Measurements from ENCODE around the gene PDC. TPM values are rescaled to one million over a fixed set of nuclear protein-coding genes. Genes with fewer than 3 reads are reported as not detected.
"Not testable (repeated sequence)": the region's sequence is repeated elsewhere in the genome, so short reads cannot be mapped to it uniquely, and the experiment has no call there.

PDC gene
- total RNA-seq, 1 experiment from 2014 or later = not detected

GRCh38 chr1:186421446-186421845, 39.5 kb downstream of the PDC start:
- no peak for DNase-seq (ENCODE audit: low read depth, low spot score)
- in situ Hi-C loops (cut with HindIII; ENCODE audit: low pct_unique_long_range_greater_than_20kb, low sequenced_read_pairs) = no loop called here

GRCh38 chr1:186420923-186421322, 40.0 kb downstream of the PDC start:
- DNase-seq (ENCODE audit: low read depth, low spot score) = no peak
- in situ Hi-C loops (cut with HindIII; ENCODE audit: low pct_unique_long_range_greater_than_20kb, low sequenced_read_pairs) = no loop called here

- in situ Hi-C loops (cut with HindIII; ENCODE audit: low pct_unique_long_range_greater_than_20kb, low sequenced_read_pairs) = no loop called here
- DNase-seq (ENCODE audit: low read depth, low spot score) = no peak
Measured at GRCh38 chr1:186420311-186420710, 40.6 kb downstream of the PDC start.

- no peak for DNase-seq (ENCODE audit: low read depth, low spot score)
- in situ Hi-C loops (cut with HindIII; ENCODE audit: low pct_unique_long_range_greater_than_20kb, low sequenced_read_pairs) = no loop called here
Measured at GRCh38 chr1:186418503-186418902, 42.4 kb downstream of the PDC start.

- in situ Hi-C loops (cut with HindIII; ENCODE audit: low pct_unique_long_range_greater_than_20kb, low sequenced_read_pairs) = no loop called here
- no peak for DNase-seq (ENCODE audit: low read depth, low spot score)
Measured at GRCh38 chr1:186413319-186413718, 47.6 kb downstream of the PDC start.

- in situ Hi-C loops (cut with HindIII; ENCODE audit: low pct_unique_long_range_greater_than_20kb, low sequenced_read_pairs) = loop anchor here (10.0 kb wide), 1 partner anchor 196 kb away; no protein-coding TSS in a partner anchor
- no peak for DNase-seq (ENCODE audit: low read depth, low spot score)
Measured at GRCh38 chr1:186409091-186409490, 51.8 kb downstream of the PDC start.

GRCh38 chr1:186404454-186405051, 56.4 kb downstream of the PDC start:
- peak; percentile 80 for DNase-seq (ENCODE audit: low read depth, low spot score)
- in situ Hi-C loops (cut with HindIII; ENCODE audit: low pct_unique_long_range_greater_than_20kb, low sequenced_read_pairs) = loop anchor here (10.0 kb wide), 1 partner anchor 200 kb away; no protein-coding TSS in a partner anchor

- in situ Hi-C loops (cut with HindIII; ENCODE audit: low pct_unique_long_range_greater_than_20kb, low sequenced_read_pairs) = loop anchor here (10.0 kb wide), 1 partner anchor 201 kb away; no protein-coding TSS in a partner anchor
- no peak for DNase-seq (ENCODE audit: low read depth, low spot score)
Measured at GRCh38 chr1:186403632-186404031, 57.3 kb downstream of the PDC start.

GRCh38 chr1:186401446-186401845, 59.5 kb downstream of the PDC start:
- in situ Hi-C loops (cut with HindIII; ENCODE audit: low pct_unique_long_range_greater_than_20kb, low sequenced_read_pairs) = loop anchor here (10.0 kb wide), 1 partner anchor 203 kb away; no protein-coding TSS in a partner anchor
- DNase-seq (ENCODE audit: low read depth, low spot score) = not testable (repeated sequence)

Other genes with a start within 250 kb of the PDC start
- 0.03 and 0.24 TPM in 2 replicates for gene PRG4, start 164.8 kb downstream of the PDC start, total RNA-seq (2014; rRNA removed; shearing (Covaris generic))
- 60.7 and 64.3 TPM in 2 replicates for gene TPR, start 85.9 kb downstream of the PDC start, total RNA-seq (2014; rRNA removed; shearing (Covaris generic))
- gene ODR4, start 85.3 kb downstream of the PDC start, total RNA-seq (2014; rRNA removed; shearing (Covaris generic)) = 27.0 and 32.3 TPM in 2 replicates
- gene PTGS2, start 219.3 kb upstream of the PDC start, total RNA-seq (2014; rRNA removed; shearing (Covaris generic)) = 1.4 and 1.9 TPM in 2 replicates

Measured in SK-MEL-5 (cell line).